ENCODE data around the gene GPR152.
"Not testable (repeated sequence)": the region's sequence is repeated elsewhere in the genome, so short reads cannot be mapped to it uniquely, and the experiment has no call there.

Gene GPR152

DNA sequence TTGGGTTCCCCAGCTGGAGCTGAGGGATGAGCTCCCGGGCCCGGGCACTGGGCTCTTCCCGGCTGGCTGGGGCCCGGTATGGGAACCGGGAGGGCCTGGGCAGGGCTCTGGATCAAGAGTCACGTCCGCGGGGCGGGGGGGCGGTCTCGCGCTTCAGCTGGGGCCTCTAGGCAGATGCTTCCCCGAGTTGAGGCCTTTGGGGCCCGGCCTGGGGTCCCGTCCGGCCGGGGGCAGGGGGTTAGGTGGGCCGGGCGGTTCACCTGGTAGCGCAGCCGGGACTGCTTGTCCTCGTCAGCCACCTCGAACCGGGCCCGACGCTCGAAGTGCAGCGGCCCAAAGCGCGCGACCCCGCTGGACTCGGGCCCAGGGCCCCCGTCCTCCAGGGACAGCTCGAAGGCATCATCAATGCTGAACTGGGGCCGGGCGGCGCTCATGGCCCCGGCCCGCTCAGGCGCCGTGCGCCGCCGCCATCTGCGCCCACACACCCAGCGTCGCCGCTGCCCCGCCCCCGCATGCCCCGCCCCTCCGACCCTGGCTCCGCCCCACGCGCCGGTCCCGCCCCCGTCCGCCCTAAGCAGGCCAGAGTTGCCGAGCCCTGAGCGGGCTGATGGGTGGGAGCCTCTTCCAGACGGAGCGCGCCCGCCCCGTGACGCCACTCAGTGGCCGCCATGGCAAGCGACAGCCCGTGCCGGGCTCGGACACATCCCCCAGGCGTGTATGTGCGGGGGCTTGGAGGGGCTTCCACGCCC is 16.4 kb upstream of the GPR152 start, which contains the start of gene TMEM134:
TMEM134 (minus strand) TSS at position 493 of the 749 bp plus-strand sequence; CDS start at position 434, 59 bp downstream.
- Histone ChIP-seq H3K4me2 (ENCODE audit: low read length) (peak within 1 kb of the TSS; percentile 100), H3K27me3 (ENCODE audit: control insufficient read depth, insufficient read depth, low read length) (peaks cover 4% of the 10 kb centered on the region), H3K9me3 (replicated peaks; ENCODE audit: low read length) (no peaks in the 10 kb centered on the region), H3K36me3 (ENCODE audit: insufficient read depth, low read length) (no peaks in the 10 kb centered on the region), H3K4me1 (ENCODE audit: control insufficient read depth, insufficient read depth, low read length) (peaks cover 24% of the 10 kb centered on the region), H3K4me3 (ENCODE audit: low read length) (peak within 1 kb of the TSS; percentile 95), H3K9ac (ENCODE audit: low read depth, low read length) (peak within 1 kb of the TSS; percentile 93)

DNA sequence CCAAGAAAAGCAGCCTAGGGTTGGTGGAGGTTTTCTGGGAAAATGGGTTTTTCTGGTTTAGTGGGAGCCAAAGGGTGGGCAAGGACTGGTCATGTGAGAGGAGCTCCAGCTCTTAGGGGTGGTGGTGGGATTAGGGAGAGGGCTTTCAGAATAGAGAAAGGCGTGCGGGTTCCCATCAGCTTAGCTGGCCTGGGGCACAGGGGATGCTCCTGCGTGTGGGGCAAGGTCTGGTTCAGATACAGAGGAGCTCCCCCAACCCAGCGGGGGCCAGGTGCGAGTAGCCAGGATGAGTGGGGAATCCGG is 15.9 kb upstream of the GPR152 start:
- H3K4me1 ChIP-seq (ENCODE audit: control insufficient read depth, insufficient read depth, low read length), result peaks cover 27% of the 10 kb centered on the region
- peak overlapping the region; percentile 94 for H3K4me2 ChIP-seq (ENCODE audit: low read length)
- no peaks in the 10 kb centered on the region for H3K9me3 ChIP-seq (replicated peaks; ENCODE audit: low read length)
- peak overlapping the region; percentile 91 for H3K4me3 ChIP-seq (ENCODE audit: low read length)
- H3K9ac ChIP-seq (ENCODE audit: low read depth, low read length), result peak overlapping the region; percentile 93
- H3K36me3 ChIP-seq (ENCODE audit: insufficient read depth, low read length), result no peaks in the 10 kb centered on the region
- peaks cover 4% of the 10 kb centered on the region for H3K27me3 ChIP-seq (ENCODE audit: control insufficient read depth, insufficient read depth, low read length)

- Histone ChIP-seq H3K4me1 (ENCODE audit: control insufficient read depth, insufficient read depth, low read length) (peaks cover 27% of the 10 kb centered on the region), H3K9me3 (replicated peaks; ENCODE audit: low read length) (no peaks in the 10 kb centered on the region), H3K4me3 (ENCODE audit: low read length) (peak overlapping the region; percentile 91), H3K9ac (ENCODE audit: low read depth, low read length) (peak overlapping the region; percentile 93), H3K36me3 (ENCODE audit: insufficient read depth, low read length) (no peaks in the 10 kb centered on the region), H3K4me2 (ENCODE audit: low read length) (peak overlapping the region; percentile 94), H3K27me3 (ENCODE audit: control insufficient read depth, insufficient read depth, low read length) (peaks cover 4% of the 10 kb centered on the region)
Observed at GRCh38 chr11:67468056-67468455, 15.5 kb upstream of the GPR152 start.

DNA sequence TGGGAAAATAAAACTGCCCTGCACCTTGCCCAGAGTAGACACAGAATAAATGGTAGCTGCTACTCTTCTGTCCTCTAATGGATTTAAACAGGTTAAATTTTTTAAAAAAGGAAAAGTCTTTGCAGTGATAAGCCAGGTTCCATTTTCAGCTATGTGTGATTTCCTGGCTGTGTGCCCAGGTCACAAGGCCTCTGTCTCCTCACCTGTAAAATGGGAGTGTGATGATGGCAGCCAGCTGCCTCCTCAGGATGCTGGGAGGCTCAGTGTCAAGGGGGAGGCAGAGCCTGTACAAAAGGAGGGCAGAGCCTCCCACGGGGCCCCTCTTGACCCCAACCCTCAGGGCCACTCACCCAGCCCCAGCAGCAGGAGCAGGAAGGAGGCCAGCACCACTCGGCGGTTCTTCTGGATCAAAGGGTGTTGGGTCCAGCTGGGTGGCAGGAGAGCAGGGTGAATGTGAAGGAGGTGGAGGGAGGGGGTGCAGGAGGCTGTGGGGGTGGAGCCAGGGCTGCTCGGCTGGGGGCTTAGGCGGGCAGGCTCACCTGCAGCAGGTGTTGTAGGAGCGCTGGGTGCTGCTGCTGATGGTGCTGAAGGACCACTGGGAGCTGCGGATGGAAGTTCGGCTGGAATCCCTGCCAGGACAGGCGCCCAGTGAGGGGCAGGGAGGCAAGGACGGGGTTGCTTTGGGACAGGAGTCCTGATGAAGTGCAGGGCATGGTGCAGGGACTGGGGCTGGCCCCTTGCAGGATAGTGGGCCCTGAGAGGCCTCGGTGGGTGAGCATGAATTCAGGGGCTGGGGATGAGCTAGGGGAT is 14.6 kb upstream of the GPR152 start:
- Histone ChIP-seq H3K4me3 (ENCODE audit: low read length) (peak overlapping the region; percentile 91), H3K4me2 (ENCODE audit: low read length) (peak overlapping the region; percentile 94), H3K9ac (ENCODE audit: low read depth, low read length) (no peak overlapping the region), H3K27me3 (ENCODE audit: control insufficient read depth, insufficient read depth, low read length) (peaks cover 4% of the 10 kb centered on the region), H3K36me3 (ENCODE audit: insufficient read depth, low read length) (no peaks in the 10 kb centered on the region), H3K9me3 (replicated peaks; ENCODE audit: low read length) (no peaks in the 10 kb centered on the region), H3K4me1 (ENCODE audit: control insufficient read depth, insufficient read depth, low read length) (peaks cover 27% of the 10 kb centered on the region)

- Histone ChIP-seq H3K36me3 (ENCODE audit: insufficient read depth, low read length) (no peaks in the 10 kb centered on the region), H3K9ac (ENCODE audit: low read depth, low read length) (no peak overlapping the region), H3K27me3 (ENCODE audit: control insufficient read depth, insufficient read depth, low read length) (no peaks in the 10 kb centered on the region), H3K4me3 (ENCODE audit: low read length) (no peak overlapping the region), H3K4me1 (ENCODE audit: control insufficient read depth, insufficient read depth, low read length) (peaks cover 27% of the 10 kb centered on the region), H3K4me2 (ENCODE audit: low read length) (no peak overlapping the region), H3K9me3 (replicated peaks; ENCODE audit: low read length) (no peaks in the 10 kb centered on the region)
Observed at GRCh38 chr11:67466367-67466766, 13.8 kb upstream of the GPR152 start.

GRCh38 chr11:67465530-67465929 is 13.0 kb upstream of the GPR152 start:
- peaks cover 27% of the 10 kb centered on the region for H3K4me1 ChIP-seq (ENCODE audit: control insufficient read depth, insufficient read depth, low read length)
- H3K4me3 ChIP-seq (ENCODE audit: low read length); H3K4me2 ChIP-seq (ENCODE audit: low read length); H3K36me3 ChIP-seq (ENCODE audit: insufficient read depth, low read length); H3K27me3 ChIP-seq (ENCODE audit: control insufficient read depth, insufficient read depth, low read length); H3K9ac ChIP-seq (ENCODE audit: low read depth, low read length); H3K9me3 ChIP-seq (replicated peaks; ENCODE audit: low read length): not testable (repeated sequence)

DNA sequence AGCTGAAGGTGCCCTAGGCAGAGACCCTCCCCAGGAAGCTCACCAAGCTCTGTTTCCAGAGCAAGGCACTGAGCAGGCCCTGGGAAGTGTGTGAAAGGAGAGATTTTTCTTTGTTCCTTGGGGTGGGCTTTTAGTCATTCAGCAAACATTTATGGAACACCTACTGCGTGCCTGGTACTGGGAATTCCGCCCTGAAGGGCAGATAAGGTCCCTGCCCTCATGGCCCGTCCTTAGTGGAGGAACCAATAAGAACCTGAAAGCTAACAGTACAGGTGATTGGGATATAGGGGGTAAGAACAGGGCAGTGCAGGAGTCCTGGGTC is 12.6 kb upstream of the GPR152 start:
- peaks cover 27% of the 10 kb centered on the region for H3K4me1 ChIP-seq (ENCODE audit: control insufficient read depth, insufficient read depth, low read length)

GRCh38 chr11:67464411-67465188 is 12.1 kb upstream of the GPR152 start:
- Histone ChIP-seq H3K36me3 (ENCODE audit: insufficient read depth, low read length) (no peaks in the 10 kb centered on the region), H3K27me3 (ENCODE audit: control insufficient read depth, insufficient read depth, low read length) (no peaks in the 10 kb centered on the region), H3K4me3 (ENCODE audit: low read length) (peak overlapping the region; percentile 45), H3K9me3 (replicated peaks; ENCODE audit: low read length) (no peaks in the 10 kb centered on the region), H3K9ac (ENCODE audit: low read depth, low read length) (peak overlapping the region; percentile 34), H3K4me2 (ENCODE audit: low read length) (peak overlapping the region; percentile 54), H3K4me1 (ENCODE audit: control insufficient read depth, insufficient read depth, low read length) (peaks cover 26% of the 10 kb centered on the region)

More for the DNA sequence above, 12.6 kb upstream of the GPR152 start:
- H3K27me3 ChIP-seq (ENCODE audit: control insufficient read depth, insufficient read depth, low read length), result no peaks in the 10 kb centered on the region
- no peak overlapping the region for H3K4me3 ChIP-seq (ENCODE audit: low read length)
- no peak overlapping the region for H3K9ac ChIP-seq (ENCODE audit: low read depth, low read length)
- H3K9me3 ChIP-seq (replicated peaks; ENCODE audit: low read length), result no peaks in the 10 kb centered on the region
- no peak overlapping the region for H3K4me2 ChIP-seq (ENCODE audit: low read length)
- no peaks in the 10 kb centered on the region for H3K36me3 ChIP-seq (ENCODE audit: insufficient read depth, low read length)

DNA sequence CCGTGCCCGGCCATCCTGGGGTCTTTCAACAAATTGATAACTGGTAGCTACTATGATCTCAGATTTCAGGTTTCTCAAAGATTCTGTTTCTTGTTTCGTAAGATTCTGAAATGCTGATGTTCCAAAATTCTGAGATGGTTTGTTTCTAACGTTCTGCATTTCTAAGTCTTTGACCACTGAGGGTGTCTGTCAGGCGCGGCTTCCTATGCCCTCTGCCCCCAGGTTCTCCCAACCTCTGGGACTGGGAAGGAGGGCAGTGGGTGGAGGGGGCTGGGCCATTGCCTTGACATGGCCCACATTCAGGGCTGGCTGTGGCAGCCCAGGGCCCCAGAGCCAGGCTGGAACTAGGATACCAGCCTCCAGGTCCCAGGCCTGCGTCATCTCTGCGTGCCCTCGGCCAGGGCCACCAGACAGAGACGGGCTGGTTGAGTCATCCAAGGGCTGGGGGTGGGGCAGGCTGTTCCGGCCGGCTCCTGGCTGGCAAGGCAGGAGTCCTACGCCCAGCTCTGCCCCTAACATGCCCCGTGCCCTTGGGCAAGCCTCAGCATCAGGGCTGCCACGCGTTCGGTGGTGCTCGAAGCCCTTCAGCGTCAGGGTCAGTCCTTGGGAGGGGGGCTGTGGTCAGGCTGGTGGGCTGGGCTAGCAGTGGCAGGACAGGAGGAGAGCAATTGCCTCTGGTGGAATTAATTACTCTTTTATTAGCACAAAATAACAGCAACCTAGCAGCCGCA is 11.3 kb upstream of the GPR152 start:
- Histone ChIP-seq H3K36me3 (ENCODE audit: insufficient read depth, low read length) (no peaks in the 10 kb centered on the region), H3K9me3 (replicated peaks; ENCODE audit: low read length) (no peaks in the 10 kb centered on the region), H3K9ac (ENCODE audit: low read depth, low read length) (peak overlapping the region; percentile 34), H3K4me2 (ENCODE audit: low read length) (peak overlapping the region; percentile 50), H3K4me1 (ENCODE audit: control insufficient read depth, insufficient read depth, low read length) (peaks cover 22% of the 10 kb centered on the region), H3K4me3 (ENCODE audit: low read length) (no peak overlapping the region), H3K27me3 (ENCODE audit: control insufficient read depth, insufficient read depth, low read length) (no peaks in the 10 kb centered on the region)

DNA sequence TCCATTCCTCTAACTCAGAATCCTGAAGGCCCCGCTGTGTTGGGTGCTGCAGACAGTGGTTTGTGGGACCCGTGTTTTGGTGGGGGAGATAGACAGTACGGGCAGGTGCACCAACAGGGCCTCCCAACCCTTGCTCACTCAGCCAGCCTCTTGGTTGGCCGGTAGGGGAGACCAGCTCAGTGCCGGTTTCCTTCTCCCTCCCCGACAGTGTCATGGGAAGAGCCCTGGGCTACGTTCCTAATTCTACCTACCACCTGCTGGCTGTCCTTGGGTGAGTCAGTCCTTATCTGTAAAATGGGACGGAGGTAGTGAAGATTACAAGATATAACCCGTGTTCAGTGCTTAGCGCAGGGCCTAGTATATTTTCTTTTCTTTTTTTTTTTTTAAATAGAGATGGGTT is 10.7 kb upstream of the GPR152 start:
- no peaks in the 10 kb centered on the region for H3K9me3 ChIP-seq (replicated peaks; ENCODE audit: low read length)
- no peaks in the 10 kb centered on the region for H3K36me3 ChIP-seq (ENCODE audit: insufficient read depth, low read length)
- H3K9ac ChIP-seq (ENCODE audit: low read depth, low read length), result no peak overlapping the region
- no peak overlapping the region for H3K4me3 ChIP-seq (ENCODE audit: low read length)
- no peaks in the 10 kb centered on the region for H3K27me3 ChIP-seq (ENCODE audit: control insufficient read depth, insufficient read depth, low read length)
- no peak overlapping the region for H3K4me2 ChIP-seq (ENCODE audit: low read length)
- H3K4me1 ChIP-seq (ENCODE audit: control insufficient read depth, insufficient read depth, low read length), result peaks cover 17% of the 10 kb centered on the region

DNA sequence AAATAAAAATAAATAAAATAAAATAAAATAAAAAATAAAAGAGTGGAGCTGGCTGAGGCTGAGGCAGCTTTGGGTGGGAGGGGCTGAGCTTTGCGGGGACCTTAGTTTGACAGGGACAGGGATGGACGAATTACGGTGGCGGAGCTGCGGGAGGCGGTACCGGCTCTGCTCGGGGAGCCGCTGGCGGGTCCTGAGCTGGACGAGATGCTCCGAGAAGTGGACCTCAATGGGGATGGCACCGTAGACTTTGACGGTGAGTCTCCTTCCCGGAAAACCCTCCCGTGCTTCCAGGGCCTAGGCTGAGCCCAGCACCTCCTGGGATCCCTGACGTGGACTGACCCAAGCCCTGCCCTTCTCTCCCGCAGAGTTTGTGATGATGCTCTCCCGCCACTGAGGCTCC is 5.7 kb upstream of the GPR152 start:
- Histone ChIP-seq H3K27me3 (ENCODE audit: control insufficient read depth, insufficient read depth, low read length) (no peaks in the 10 kb centered on the region), H3K9ac (ENCODE audit: low read depth, low read length) (no peak overlapping the region), H3K9me3 (replicated peaks; ENCODE audit: low read length) (no peaks in the 10 kb centered on the region), H3K4me3 (ENCODE audit: low read length) (no peak overlapping the region), H3K4me2 (ENCODE audit: low read length) (no peak overlapping the region), H3K36me3 (ENCODE audit: insufficient read depth, low read length) (no peaks in the 10 kb centered on the region), H3K4me1 (ENCODE audit: control insufficient read depth, insufficient read depth, low read length) (no peaks in the 10 kb centered on the region)

Data from skeletal muscle satellite cell (primary cell).